GM19240 (cell line): ENCODE results near the gene TMEM171.

Experiments
- DNase-seq: peaks from one replicate; pipeline ENCODE4 v3.0.0; 2011; ENCODE audit warnings: low spot score; ENCODE audit not compliant: insufficient read length

The TMEM171 gene

GRCh38 chr5:73120222-73121118 is at the start of gene TMEM171:
TSS of gene TMEM171 (plus strand) at chr5:73120575. CDS start at chr5:73123374, 2,799 bp downstream.
- no peak for DNase-seq

DNA sequence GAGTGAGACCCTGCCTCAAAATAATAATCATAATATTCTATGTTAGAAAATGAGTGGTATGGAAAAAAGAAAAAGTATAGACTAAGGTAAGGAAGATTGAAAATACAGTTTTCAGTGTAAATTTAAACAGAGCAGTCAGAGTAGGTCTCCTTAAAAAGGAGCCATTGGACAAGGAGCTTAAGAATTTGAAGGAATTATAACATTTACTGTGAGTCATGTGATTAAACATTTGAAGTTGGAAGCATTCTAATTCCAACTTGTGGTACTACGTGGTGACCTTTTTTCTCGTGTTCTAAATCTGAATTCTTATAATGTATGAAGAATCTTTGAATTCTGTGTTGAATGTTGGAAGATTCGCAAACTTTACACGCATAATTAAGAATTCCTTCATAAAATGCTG is 39.3 kb upstream of the TMEM171 start:
- no peak for DNase-seq

- no peak for DNase-seq
These were observed 32.3 kb upstream of the TMEM171 start for GRCh38 chr5:73088026-73088425.

GRCh38 chr5:73093943-73094342 is 26.4 kb upstream of the TMEM171 start:
- DNase-seq: no peak

GRCh38 chr5:73094415-73094814 is 26.0 kb upstream of the TMEM171 start:
- DNase-seq: no peak

GRCh38 chr5:73095564-73096238 is 24.7 kb upstream of the TMEM171 start:
- no peak for DNase-seq

GRCh38 chr5:73096239-73096575 is 24.2 kb upstream of the TMEM171 start:
- DNase-seq: no peak

- DNase-seq: no peak
These were observed 22.6 kb upstream of the TMEM171 start for GRCh38 chr5:73097740-73098139.

DNA sequence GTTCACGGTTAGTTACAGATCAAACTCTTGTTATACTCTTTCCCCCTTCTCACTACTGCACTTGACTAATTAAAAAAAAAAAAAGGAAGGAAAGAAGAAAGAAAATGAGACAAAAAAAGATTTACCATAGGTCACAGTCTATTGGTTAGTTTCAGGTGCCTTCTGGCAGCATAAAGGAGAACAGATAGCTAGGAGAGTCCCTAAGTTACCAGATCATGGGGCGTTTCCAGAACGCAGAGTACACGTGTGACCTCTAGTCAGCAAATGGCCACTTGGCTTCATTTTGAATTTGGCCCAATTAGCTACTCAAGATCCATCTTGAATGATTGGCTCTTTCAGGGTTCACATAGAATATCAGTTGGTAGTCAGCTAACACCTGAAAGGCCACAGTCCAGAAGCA is 20.3 kb upstream of the TMEM171 start:
- no peak for DNase-seq

DNA sequence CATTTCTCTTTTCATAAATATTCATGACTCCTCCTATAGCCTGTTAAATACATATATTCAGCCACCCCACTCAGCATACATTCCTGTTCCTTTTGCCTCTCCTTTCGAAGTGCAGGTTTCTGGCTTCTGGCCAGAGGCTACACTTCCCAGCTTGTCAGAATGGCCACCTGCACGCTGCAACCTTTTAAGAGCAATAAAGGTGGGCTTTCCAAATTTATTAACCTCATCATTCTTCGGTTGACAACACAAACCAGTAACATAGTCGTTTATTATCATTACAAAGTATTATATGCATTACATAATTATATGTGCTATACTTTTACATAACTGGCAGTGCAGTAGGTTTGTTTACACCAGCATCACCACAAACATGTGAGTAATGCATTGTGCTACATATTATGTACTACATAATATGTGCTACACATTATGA is 16.5 kb upstream of the TMEM171 start:
- DNase-seq: no peak

DNA sequence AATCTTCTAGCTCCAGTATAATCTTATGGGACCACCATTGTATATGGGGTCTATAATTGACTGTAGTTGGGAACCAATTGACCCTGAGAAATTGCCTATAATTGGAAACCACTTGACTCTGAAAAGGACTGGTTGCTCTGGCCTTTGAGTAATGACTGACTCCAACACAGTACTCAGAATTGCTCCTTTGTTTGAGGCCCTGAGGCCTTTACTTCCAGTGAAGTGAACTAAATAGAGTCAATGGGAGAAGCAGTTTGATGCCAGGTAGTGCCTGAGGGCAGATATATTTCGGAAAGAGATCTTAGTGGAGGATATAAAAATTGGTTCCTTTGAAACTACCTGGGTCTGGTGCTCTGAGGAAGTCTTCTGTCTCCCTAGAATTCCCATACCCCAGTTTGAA is 16.0 kb upstream of the TMEM171 start:
- DNase-seq: no peak

DNA sequence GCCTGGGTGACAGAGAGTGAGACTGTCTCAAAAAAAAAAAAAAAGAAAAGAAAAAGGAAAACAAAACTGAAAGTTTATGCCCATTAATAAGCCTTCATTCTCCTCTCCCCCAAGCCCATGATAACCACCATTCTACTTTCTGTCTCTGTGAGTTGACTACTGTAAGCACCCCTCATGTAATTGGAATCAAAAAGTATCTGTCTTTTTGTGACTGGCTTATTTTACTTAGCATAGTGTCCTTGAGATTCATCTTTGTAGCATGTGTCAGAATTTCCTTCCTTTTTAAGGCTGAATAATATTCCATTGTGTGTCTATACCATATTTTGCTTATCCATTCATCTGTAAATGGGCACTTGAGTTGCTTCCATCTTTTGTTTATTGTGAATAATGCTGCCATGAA is 14.0 kb upstream of the TMEM171 start:
- no peak for DNase-seq

GRCh38 chr5:73110190-73110589 is 10.2 kb upstream of the TMEM171 start:
- no peak for DNase-seq

DNA sequence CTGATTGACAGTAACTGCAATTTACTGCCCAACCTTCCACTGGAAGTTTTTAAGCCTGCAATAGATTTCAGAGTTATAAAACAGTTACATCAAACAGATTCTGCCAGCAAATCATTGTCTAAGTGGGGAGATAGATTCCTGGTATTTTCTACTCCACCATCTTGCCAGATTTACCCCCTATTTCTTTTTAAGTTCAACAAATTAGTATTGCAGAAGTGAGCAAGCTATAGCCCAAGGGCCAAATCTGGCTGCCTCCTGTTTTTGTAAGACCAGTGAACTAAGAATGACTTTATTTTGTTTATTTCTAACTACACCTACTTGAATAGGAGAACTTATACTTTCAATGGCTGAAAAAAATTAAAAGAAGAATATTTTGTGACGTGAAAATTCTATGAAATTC is 8.8 kb upstream of the TMEM171 start:
- DNase-seq: no peak

- DNase-seq: no peak
These were observed 8.0 kb upstream of the TMEM171 start for GRCh38 chr5:73112359-73112758.

- DNase-seq: no peak
These were observed 6.2 kb upstream of the TMEM171 start for GRCh38 chr5:73114044-73114688.

GRCh38 chr5:73115399-73116051 is 4.8 kb upstream of the TMEM171 start:
- no peak for DNase-seq

DNA sequence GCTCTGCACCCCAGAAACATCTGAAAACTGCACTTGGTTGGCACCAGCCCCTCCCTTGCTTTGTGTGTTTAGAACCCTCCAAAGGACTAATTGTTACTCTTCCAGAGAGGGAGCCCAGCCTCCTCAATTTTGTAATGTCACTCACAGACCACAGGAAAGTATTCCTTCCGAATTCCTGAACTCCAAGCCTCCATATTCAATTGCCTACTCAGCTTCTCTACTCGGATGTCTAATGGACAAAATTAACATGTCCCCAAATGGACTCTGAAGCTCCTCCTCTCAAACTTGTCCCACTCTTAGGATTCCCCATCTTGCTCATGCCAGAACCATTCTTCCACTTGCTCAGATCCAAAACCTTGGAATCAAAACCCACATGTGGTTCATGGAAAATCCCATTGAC is 3.9 kb upstream of the TMEM171 start:
- DNase-seq: no peak

DNA sequence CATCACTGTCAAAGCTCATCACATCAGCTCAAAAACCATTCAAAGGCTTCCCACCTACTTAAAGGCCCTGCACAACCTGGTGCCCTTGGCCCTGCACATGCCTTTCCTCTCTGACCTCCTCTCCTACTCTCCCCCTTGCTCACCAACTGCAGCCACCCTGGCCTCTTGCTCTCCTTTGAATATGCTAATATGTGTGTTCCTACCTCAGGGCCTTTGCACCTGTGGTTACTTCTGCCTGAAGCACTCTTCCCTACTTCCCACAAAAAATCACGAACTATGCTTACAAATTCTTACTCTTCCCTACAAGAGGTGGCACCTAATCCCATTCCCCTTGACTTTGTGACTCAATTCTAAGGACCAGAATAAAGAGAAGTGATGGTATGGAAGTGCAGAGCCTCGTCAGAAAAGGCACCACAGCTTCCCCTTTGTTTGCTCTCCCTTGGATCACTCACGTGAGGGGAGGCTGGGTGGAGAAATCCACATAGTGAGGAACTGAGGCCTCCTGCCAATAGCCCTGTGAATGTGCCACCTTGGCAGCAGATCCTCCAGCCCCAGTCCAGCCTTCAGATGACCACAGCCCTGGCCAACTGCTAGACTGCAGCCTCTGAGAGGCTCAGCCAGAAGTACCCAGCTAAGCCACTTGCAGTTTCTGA is 3.2 kb upstream of the TMEM171 start:
- DNase-seq: no peak

GRCh38 chr5:73118391-73118973 is 1.9 kb upstream of the TMEM171 start:
- no peak for DNase-seq
